GM12874 (cell line): Measurements from ENCODE around the gene PLA2G2C.

Source experiments
- CTCF ChIP-seq: IDR thresholded peaks from 2 replicates; pipeline ENCODE4 v1.5.1; 2011; ENCODE audit warnings: low read depth, mild to moderate bottlenecking, control low read depth, low read length, moderate library complexity; ENCODE audit not compliant: insufficient read depth

Gene PLA2G2C

GRCh38 chr1:20137055-20137454 lies 49.3 kb downstream of the PLA2G2C start:
- no peak for TF ChIP-seq CTCF

GRCh38 chr1:20136249-20136648 lies 50.1 kb downstream of the PLA2G2C start:
- TF ChIP-seq CTCF = no peak

- TF ChIP-seq CTCF = no peak
These were observed 51.3 kb downstream of the PLA2G2C start for GRCh38 chr1:20134995-20135394.

GRCh38 chr1:20126806-20127440 lies 59.4 kb downstream of the PLA2G2C start:
- no peak for TF ChIP-seq CTCF

GRCh38 chr1:20126041-20126805 lies 60.1 kb downstream of the PLA2G2C start:
- TF ChIP-seq CTCF = no peak

GRCh38 chr1:20125100-20125499 lies 61.2 kb downstream of the PLA2G2C start:
- TF ChIP-seq CTCF = no peak

GRCh38 chr1:20124456-20125057 lies 61.8 kb downstream of the PLA2G2C start:
- no peak for TF ChIP-seq CTCF
